GM18870 (cell line): ENCODE results near the gene NR2F2.
A peak's percentile ranks its signal among the peaks of the same experiment; 100 is the strongest.

ENCODE experiments used
- ATAC-seq: cut with Tn5 transposase; IDR thresholded peaks from one replicate; pipeline ENCODE4 v1.9.1; 2021; ENCODE audit warnings: moderate library complexity; ENCODE audit not compliant: unreplicated experiment

The NR2F2 gene

DNA sequence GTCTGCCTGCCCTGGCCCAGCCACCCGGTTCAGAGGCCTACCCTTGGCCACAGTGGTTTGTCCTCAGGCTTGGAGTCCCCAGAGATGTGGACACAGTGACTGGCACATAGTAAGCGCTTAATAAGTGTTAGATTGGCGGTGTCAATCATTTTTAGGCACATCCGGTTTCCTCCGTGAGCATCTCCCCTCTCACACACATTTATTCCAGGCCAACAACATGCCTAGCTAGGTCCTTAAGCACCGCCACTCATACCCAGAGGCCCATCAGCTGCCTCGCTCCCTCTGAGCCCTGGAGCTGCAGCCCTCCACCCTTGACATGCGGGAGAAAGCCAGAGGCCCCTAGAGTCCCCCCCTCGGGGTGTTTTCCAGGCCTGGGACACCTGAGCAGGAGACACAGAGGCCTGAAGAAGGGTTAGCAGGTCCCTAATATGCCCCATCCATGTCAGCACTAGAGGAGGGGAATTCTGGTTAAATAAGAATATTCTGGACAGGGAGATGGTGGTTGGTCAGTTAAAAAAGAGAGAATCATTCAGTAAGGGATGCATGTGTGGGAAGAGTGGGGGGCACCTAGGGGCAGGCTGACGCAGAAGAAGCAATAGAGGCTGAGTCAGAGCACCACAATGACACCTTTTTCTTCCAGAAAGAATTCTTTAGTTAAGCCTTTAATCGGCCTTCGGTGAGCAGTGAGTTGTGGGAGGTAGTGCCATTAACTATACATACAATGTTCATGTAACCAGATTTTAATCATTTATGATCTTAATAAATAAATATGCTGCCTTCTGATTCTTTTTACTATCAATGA, 22.3 kb downstream of the NR2F2 start:
- ATAC-seq: no peak

DNA sequence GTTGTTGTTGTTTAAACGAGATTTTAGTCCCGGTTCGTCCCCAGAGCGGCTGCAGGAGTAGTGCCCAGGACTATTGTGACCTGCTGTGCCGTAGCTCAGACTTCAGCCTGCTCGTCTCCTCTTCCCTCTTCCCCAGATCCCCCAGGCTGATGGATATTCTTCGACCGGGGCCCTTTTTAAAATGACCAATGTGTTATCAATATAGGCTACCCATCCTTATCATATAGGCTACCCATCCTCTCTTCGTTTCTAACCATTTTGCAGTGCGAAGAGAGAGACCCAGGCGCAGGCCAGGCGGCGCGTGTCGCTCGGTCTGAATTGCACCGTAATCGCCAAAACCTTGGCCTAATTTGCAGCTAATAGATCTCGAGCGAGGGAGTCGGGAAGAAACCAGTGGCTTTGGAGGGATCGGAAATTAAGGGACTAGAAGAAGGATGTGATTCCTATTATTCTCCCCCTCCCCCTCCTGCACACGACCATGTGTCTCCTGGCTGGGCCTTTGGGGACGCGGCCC, 23.0 kb downstream of the NR2F2 start:
- no peak for ATAC-seq

DNA sequence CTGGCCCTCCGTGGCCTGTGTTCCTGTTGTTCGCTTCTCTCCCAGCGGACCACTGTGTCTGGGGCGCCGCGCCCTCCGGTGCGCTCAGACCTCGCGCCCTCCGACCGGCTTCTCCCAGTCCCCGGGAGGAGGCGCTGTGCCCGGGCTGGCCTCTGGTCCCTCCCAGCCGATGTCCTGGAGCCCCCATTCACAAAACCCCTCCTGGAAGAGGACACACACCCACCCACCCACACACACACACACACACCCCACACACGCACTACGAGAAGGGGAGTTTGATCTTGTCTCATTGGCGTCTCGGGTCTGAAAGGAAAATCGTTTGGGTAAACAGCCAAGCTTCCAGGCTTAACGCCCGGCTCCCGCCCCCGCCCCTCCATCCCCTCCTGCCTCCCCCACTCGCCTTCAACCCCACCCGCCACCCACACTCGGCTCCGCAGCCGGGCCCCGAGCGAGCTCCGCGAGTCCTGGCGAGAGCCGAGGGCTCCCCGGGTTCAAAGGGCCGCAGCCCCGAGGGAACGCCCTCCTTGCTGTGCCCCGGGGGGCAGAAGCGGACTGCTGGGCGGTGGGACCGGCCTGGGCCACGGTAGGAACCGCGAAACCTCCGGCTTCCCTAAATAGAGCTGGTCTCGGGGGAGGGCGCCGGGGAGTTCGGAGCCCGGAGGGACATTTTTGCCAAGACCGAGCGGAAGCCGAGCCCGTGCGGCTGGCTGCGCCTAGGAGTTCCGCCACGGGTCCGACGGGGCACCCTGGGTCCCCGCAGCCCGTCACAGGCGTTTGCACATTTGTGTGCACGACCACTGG, 23.6 kb downstream of the NR2F2 start:
- ATAC-seq: no peak

DNA sequence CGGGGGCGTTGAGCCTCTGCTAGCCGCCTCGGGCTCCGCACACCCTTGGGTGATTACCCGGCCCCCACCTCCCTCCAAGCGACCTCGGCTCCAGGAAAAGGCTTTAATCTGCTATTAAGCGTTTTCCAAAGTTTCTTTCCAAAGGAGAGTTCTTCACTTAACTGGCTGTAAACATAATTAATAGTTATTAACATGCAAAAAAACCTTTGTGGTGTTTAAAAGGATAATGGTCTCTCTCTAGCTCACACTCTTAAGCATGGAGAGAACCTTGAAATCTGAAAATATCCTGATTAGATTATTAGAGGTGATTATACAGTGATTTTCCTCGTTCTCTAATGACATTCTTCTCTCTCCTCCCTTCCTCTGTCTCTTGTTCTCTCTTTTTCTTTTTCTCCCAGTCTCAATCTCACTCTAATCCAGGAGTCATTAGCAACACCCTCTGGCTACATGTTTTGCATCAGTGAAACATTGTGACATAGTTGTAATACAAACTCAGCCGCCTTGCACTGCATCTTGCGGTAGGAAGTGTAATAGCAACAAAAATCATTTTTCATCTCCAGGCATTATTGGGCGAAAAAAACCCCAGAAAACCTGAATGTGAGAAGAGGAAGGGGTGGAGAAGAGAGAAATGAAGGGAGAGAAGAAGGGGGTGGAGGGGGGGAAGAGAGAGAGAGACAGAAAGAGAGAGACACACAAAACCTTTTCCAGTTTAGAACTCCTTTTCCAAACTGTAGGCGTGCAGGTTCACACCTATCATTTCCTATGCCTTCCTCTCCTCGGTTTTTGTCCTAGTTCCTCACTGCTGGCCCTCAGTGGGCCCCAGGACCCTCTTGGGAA, 24.4 kb downstream of the NR2F2 start:
- ATAC-seq: no peak

DNA sequence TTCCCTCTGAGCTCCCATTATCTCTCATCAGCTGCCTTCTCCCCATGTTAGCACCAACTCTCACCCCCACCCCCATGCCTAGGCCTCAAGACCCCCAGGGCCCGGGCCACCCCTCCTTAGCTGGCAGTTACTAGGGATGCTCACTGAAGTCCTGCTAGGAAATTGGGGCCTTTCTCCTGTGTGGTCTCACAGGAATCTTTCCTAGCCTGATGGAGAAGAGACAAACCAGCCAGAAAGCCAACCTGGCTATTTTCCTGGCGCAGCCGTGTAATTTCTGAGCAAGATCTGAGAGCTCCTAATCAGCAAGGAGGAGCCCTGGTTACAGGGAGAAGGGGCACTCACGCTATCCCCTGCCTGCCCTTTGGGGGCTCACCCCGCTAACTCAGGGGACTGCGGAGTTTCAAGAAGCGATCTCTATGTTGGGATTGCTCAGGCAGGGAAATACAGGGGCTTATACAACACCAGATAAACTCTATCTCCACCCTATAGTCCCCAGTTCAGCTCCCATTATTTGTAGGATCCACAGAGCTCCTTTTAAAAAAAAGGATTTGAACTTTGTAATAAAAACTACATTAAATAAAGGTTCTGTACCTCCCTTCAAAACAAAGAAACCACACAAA, 25.2 kb downstream of the NR2F2 start:
- no peak for ATAC-seq

DNA sequence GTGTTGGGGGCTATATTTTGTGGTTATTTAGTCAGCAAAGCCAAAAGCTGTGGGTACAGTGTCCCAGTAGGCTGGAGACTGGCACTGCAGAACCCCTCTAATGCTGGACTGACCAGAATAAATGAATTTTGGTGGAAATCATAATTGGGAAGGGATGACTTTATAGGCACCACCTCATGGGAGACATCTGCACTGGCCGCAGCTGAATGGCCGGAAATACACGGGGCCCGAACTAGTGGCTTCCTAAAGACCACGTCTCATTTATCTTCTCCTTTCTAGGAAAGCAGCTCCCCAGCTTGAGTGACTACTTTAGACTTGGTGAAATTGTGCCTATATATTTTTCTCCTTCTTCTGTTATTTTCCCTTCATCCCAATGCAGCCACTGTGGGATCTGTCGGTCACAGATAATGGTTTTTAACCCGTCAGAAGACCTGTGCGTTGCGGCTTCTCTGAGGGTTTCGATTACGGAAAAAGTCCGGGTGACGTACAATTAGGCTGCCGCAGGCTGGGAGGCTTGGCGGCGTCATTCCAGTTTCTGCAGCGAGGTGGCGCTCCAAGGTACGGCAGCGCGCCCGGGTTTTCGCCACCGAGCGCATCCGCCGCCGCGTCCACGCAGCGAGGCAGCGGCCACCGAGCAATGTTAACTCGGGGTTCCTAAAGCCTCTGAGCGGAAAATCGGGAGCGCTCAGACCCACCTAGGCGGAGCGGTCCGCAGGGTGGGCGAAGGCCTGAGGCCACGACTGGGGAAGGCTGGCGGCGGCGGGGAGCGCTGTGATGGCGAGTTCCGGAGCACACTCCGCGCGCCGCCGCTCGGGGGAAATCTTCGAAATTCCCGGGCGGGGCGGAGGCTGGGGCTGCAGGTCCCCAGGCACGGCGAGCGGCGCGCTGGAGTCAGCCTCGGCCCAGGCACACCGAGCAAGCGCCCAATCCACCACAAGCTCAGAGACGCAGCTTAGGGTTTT, 26.3 kb downstream of the NR2F2 start:
- ATAC-seq: peak; percentile 76

DNA sequence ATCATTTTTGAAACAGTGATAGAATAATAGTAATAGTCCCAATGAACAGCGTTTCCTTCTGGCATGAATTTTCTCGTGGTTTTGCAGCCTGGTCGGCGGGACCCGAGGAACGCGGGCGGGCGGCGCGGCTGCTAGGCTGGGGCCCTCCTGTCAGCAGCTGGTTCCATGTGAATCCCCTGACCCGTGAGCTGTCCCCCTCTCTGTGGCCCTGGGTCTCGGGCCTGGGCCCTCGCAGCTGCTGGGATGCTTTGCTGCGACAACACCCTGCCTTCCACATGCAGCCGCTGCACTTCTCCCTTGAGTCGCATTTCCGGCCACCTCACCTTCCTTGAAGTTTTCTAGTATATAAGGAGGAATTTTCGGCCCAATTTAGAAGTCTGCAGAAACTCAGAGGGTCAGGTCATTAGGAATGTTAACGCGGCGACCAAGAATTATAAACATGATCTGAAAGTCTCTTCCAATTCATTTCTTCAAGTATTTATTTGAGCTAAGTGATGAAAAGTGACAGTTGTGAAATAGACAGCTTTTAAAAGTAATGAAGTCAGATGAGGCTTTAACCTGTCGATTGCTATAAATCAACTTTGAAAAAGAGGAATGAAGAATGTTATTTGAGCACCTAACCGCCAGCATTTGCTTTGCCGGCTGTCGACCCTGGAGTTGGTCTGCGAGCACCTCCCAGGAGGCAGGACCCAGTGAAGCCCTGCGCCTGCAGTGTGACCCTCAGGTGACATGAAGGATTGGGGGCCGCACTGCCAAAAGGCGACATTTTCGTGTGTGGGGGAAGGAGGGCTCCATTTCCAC, 27.7 kb downstream of the NR2F2 start:
- no peak for ATAC-seq

DNA sequence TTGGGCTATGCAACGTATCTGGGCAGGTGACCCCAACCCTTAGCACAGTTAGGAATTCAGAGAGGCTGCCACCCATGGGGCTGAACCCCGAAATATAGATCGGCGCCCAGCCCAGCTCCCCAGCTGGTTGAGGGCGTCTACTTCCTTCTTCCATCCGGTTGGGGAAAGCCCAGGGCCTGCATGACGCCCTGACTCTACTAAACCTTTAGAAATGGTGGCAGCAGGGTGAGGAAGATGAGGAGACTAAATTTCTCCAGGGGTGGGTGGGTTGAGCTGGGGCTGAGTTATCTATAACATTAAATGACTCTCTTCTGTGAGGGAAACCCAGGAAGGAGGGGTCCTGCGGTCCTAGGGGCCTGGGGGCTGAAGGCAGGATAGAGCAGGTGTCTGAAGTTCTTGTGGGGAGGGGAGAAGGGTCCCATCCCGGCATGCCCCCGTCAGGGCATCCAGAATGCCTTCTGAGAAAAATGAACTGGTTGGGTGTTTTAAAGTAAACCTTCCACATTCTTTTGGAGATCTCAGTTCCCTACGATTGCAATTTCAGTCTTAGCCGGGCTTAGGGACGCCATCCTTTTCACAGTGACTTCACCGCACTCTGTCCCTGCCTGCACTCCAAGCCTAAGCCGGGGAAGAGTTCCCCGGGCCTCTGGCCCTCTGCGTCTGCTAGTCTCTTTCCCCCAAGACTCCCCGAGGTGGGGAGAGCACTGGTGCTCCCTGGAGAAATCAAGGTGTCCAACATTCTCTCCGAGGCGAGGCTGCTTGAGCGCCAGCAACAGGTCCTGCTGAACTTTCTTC, 28.5 kb downstream of the NR2F2 start:
- ATAC-seq: no peak

DNA sequence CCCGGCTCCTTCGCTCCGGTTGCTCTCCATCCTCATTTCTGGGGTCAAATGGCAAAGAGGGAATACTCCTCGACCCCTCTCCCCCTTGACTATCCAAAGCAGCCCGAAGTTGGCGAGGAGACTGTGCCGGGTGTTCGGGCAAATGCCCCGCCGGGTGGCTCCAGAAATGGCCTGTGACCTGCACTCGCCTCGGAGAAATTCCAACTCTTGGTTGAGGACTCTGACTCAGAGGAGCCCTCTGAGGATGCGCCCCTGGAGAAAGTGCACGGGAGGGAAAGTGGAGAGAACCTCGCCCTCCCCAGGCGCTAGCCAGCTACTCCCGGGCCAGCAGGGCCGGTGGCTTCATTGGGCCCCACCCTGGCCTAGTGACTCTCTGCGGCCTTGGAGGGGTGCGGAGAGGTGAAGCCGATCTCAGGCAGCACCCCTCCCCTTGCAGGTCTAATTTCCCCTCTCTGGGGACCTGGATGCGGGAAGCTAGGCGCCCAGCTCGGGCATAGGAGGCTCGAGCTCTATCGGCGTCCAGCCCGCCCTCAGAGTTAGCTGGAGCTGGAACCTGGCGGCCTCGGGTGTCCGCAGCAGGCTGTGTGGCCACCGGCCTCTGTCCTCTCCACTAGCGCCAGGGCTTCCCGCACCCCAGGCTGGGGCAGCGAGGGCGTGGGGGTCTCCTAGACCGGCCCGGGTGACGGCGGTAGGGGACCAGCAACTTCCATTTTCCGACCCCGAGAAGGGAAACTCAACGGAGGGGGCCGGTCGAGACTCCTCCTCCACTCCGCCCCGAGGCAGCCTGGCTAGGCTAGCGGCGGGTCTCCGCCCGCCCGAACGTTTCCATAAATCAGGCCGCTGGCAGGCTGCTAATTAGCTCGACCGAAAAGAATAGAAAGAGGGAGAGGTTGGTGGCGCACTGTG, 29.4 kb downstream of the NR2F2 start:
- ATAC-seq: no peak

DNA sequence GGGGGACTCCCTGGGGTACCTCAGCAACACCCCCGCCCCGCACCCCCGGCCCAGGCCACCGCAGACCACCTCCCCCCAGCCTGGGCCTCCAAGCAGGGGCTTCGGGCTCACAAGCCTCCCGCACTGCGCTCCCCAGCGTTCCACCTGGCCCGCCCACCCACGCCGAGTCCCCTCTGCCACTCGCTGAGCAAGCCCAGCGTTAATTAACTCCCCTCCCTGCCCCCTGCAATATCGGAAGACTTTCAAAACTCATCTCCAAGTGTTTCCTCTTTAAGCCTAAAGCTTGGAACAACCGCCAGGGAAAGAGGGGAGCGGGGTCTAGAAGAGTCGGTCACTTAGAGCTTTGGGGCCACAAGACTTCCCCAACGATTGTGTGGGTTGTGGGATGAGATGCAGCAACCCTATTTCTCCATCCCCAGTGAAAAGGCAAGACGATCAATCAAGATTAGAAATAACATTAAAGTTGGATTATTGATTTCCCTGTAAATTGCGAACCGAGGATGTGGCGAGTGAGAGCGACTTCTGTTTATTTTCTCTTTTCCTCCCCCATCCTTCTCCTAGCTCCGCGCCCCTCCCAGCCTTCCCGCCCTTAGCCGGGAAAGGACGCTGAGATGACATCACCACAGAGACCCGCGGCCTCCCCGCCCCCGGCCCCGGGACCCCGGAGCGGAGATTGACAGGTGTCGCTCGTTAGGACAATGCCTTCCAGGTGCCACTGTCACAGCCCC, 30.2 kb downstream of the NR2F2 start:
- no peak for ATAC-seq

DNA sequence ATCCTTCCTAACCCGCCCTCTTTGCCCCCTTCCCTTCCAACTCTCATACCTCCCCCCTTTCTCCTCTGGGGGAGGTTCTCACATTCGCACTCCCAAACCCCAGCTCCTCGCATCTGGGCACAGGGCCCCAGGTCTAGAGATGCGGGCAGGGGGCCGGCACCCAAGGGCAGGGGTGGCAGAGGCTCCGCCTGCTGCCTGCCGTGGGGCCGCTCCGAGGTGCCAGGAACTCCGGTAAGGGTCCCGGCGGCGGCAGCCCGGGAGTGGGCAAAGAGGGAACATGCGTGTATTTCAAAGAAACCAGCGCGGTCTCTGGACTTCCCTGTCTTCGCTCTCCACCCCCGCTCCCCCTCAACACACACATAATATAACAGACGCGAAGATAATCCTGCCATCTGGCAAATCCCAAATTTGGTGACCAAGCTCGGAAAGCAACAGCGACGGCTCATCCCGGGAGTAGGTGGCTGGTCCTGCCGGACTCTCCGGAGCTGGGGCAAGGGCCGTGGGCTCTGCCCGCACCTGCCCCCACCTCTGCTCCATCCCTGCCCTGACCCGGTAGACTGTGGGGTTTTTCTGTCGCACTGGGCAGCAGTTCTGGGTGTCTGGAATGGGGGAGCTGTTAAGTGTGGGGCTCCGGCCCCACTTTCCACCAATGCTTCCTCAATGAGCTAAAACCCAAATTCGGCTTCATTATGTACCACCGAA, 31.0 kb downstream of the NR2F2 start:
- no peak for ATAC-seq

DNA sequence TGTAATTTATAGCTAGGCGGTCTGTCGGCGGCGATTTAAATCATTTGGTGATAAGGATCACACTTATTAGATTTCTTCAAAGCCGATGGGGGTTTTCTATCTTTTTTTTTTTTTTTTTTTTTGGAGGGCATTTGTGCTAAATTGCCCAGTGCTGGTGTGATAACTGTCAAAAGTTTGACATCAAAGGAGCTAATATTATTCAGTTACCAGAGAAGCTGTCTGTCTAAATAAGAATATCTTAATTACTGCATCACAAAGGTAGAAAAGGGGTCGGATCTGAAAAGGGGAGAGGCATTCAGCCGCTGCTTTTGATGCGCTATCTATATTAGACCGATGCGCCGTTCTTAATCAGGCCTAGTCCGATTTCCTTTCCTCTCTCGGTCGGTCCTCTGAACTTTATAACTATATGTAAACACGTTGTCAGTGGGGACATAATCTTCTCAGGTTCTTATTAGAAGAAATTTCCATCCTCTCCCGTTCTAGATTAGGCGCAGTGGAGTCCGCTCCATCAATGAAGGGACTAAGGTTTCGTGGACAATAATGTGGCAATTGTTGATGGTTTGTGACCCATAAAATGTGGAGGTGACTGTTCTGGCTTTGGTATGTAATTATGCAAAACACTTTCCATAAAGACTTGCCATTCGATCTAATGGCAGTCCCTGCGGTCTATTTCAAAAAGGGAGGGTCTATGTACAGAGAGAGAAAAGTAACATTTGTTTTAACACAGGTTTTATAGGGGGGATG, 31.7 kb downstream of the NR2F2 start:
- no peak for ATAC-seq

DNA sequence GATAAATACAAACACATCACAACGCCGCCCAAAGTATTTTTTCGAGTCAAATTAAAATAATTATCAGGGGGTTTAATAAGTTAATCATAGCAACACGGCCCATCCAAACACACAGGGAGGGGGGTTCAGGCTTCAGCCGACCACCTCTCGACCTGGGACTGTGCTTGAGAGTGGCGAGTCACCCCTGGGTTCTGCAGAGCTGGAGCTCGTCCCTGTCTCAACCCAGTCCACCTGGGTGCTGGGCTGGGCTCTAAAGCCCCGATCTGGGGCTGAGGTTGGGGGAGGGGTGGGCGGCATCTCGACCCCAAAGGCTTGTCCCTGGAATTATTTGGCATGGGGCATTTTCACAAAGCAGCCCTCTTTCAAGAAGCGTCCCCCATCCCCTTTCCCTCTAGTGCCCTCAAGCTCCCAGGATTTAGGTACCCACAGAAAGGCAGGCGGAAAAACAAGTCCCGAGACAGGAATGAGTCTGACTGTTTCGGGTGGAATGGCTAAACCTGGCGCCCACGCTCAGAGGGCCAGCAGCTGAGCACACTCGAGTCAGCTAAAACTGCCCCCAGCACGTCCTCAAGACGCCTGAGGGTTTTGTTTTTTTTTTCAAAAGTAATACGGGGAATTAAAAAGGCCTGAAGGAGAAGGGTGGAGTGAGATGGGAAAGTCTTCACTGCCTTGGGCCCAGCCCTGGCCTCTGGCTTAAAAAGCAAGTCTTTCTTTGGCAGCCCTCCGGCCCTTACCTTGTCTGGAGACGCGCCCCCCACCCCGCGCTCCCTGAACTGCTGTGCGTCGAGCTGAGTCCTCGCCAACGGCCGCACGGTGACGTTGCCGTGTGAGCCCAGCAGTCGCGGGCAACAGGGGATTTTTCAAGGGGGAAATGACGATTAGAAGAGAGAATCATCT, 32.5 kb downstream of the NR2F2 start:
- ATAC-seq: no peak

DNA sequence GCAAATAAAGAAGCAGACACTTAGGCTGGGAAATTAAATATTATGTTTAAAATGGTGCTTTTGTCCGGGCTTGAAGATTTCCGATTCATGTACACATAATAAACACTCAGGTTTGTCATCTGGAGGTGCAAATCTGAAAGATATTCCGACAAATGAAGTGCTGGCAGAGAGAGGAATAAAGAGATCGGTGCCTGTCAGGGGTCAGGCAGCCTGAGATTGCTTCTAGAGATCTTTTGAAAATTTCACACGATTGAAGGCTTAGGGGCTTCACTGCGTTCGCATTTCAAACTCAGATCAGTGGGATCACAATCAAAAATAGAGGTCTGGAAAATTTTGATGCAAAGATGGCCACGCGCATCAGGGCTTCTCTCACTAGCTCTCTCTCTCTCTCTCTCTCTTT, 33.2 kb downstream of the NR2F2 start:
- no peak for ATAC-seq
